GM19324 (cell line): Measurements from ENCODE around the gene LDB2.

Source experiments
- ATAC-seq: cut with Tn5 transposase; IDR thresholded peaks from one replicate; pipeline ENCODE4 v1.9.1; 2021; ENCODE audit warnings: mild to moderate bottlenecking, moderate library complexity; ENCODE audit not compliant: unreplicated experiment, low FRiP score

The LDB2 gene

GRCh38 chr4:16844816-16845586 is 53.4 kb downstream of the LDB2 start:
- ATAC-seq = no peak

- ATAC-seq = no peak
These were observed 54.5 kb downstream of the LDB2 start for GRCh38 chr4:16843831-16844508.

GRCh38 chr4:16838226-16838875 is 60.1 kb downstream of the LDB2 start:
- ATAC-seq = no peak

GRCh38 chr4:16837475-16837874 is 61.0 kb downstream of the LDB2 start:
- no peak for ATAC-seq

- no peak for ATAC-seq
These were observed 62.1 kb downstream of the LDB2 start for GRCh38 chr4:16836324-16836723.

GRCh38 chr4:16835597-16836247 is 62.7 kb downstream of the LDB2 start:
- ATAC-seq = no peak

GRCh38 chr4:16834814-16835213 is 63.6 kb downstream of the LDB2 start:
- ATAC-seq = no peak

- no peak for ATAC-seq
These were observed 64.7 kb downstream of the LDB2 start for GRCh38 chr4:16833722-16834121.

- no peak for ATAC-seq
These were observed 68.4 kb downstream of the LDB2 start for GRCh38 chr4:16830081-16830480.

GRCh38 chr4:16827794-16828724 is 70.4 kb downstream of the LDB2 start:
- ATAC-seq = no peak

GRCh38 chr4:16827045-16827444 is 71.4 kb downstream of the LDB2 start:
- ATAC-seq = no peak

- ATAC-seq = no peak
These were observed 72.0 kb downstream of the LDB2 start for GRCh38 chr4:16826406-16826910.

GRCh38 chr4:16824278-16824806 is 74.1 kb downstream of the LDB2 start:
- ATAC-seq = no peak

- ATAC-seq = no peak
These were observed 78.1 kb downstream of the LDB2 start for GRCh38 chr4:16820329-16820728.

GRCh38 chr4:16819652-16820051 is 78.8 kb downstream of the LDB2 start:
- no peak for ATAC-seq

GRCh38 chr4:16818005-16818404 is 80.4 kb downstream of the LDB2 start:
- no peak for ATAC-seq

- no peak for ATAC-seq
These were observed 81.2 kb downstream of the LDB2 start for GRCh38 chr4:16817286-16817685.

- ATAC-seq = no peak
These were observed 84.1 kb downstream of the LDB2 start for GRCh38 chr4:16814361-16814760.

- no peak for ATAC-seq
These were observed 86.4 kb downstream of the LDB2 start for GRCh38 chr4:16812041-16812440.

GRCh38 chr4:16809943-16810342 is 88.5 kb downstream of the LDB2 start:
- no peak for ATAC-seq
